Calu3 (cell line): ENCODE results near the gene GNG12. TPM values are rescaled to one million over a fixed set of nuclear protein-coding genes. Genes with fewer than 3 reads are reported as not detected.

ENCODE experiments used
- BruUV-seq: library from RNA; stranded (reverse); fragments of 400-500 nt; replicated peaks from 2 replicates; lab custom pipeline; 2021; lab: Mats Ljungman, UMichigan
- CTCF ChIA-PET: fragments of 300-600 bp; sonication (Branson Sonifier 250); formaldehyde crosslinking; loops from one replicate; lab custom pipeline; 2022; ENCODE audit warnings: antibody characterized with exemption; lab: Charles Lee
- DNase-seq: peaks from one replicate; pipeline ENCODE4 v3.0.0; 2022
- H3K27ac Mint-ChIP-seq: one replicate; pipeline ENCODE4 v1.8.0; 2022; ENCODE audit warnings: mixed read lengths; ENCODE audit not compliant: unreplicated experiment
- H3K27me3 Mint-ChIP-seq: one replicate; pipeline ENCODE4 v1.8.0; 2022; ENCODE audit warnings: mixed read lengths; ENCODE audit not compliant: unreplicated experiment
- H3K36me3 Mint-ChIP-seq: one replicate; pipeline ENCODE4 v1.8.0; 2022; ENCODE audit warnings: mild to moderate bottlenecking, moderate library complexity, mixed read lengths; ENCODE audit not compliant: insufficient read depth, unreplicated experiment
- H3K4me1 Mint-ChIP-seq: one replicate; pipeline ENCODE4 v1.8.0; 2022; ENCODE audit warnings: mild to moderate bottlenecking, low read depth, mixed read lengths; ENCODE audit not compliant: unreplicated experiment
- H3K4me3 Mint-ChIP-seq: one replicate; pipeline ENCODE4 v1.8.0; 2022; ENCODE audit warnings: mild to moderate bottlenecking, low read depth, moderate library complexity, mixed read lengths; ENCODE audit not compliant: unreplicated experiment
- H3K9me3 Mint-ChIP-seq: one replicate; pipeline ENCODE4 v1.8.0; 2022; ENCODE audit warnings: low read depth, mixed read lengths; ENCODE audit not compliant: unreplicated experiment
- CTCF ChIP-seq: fragments of 200-600 bp; IDR thresholded peaks from one replicate; pipeline ENCODE4 v1.8.0; 2022; ENCODE audit warnings: antibody characterized with exemption; ENCODE audit not compliant: unreplicated experiment
- intact Hi-C: fragments of 100-400 bp; cut with micrococcal nuclease; formaldehyde crosslinking; loops from one replicate; pipeline ENCODE4 v1.10.0; 2022; ENCODE audit not compliant: unreplicated experiment
- total RNA-seq: library from RNA; stranded (reverse); gene quantifications from 2 replicates; pipeline ENCODE4 v1.2.3, GENCODE V29; 2022

GNG12 gene
- total RNA-seq, 1 experiment from 2014 or later: 85.6 TPM

- TF ChIP-seq CTCF: no peak
- H3K27me3 Mint-ChIP-seq: no peaks in the 10 kb centered on the region
- intact Hi-C loops: no loop called here
- H3K36me3 Mint-ChIP-seq: peaks cover 6% of the 10 kb centered on the region
- DNase-seq: peak; percentile 67
- no TSS peak for BruUV-seq
- CTCF ChIA-PET: interaction anchor here (1.1 kb wide), 1 partner anchor 40 kb away, joined by 4 read pairs; the partner anchor contains the start of gene GADD45A
- no peak overlapping the region for H3K4me3 Mint-ChIP-seq
- peak overlapping the region; percentile 52 for H3K27ac Mint-ChIP-seq
- no peaks in the 10 kb centered on the region for H3K9me3 Mint-ChIP-seq
- H3K4me1 Mint-ChIP-seq: peaks cover 9% of the 10 kb centered on the region
Measured at GRCh38 chr1:67724928-67725560, 108.2 kb downstream of the GNG12 start.

- H3K4me3 Mint-ChIP-seq: no peak overlapping the region
- TF ChIP-seq CTCF: no peak
- no peak overlapping the region for H3K27ac Mint-ChIP-seq
- no peaks in the 10 kb centered on the region for H3K27me3 Mint-ChIP-seq
- H3K4me1 Mint-ChIP-seq: peaks cover 14% of the 10 kb centered on the region
- intact Hi-C loops: no loop called here
- no peak for DNase-seq
- no peaks in the 10 kb centered on the region for H3K9me3 Mint-ChIP-seq
- no TSS peak for BruUV-seq
- H3K36me3 Mint-ChIP-seq: no peaks in the 10 kb centered on the region
- CTCF ChIA-PET: interaction anchor here (0.6 to 1.1 kb wide), 5 partner anchors 12 to 591 kb away, joined by 3 to 5 read pairs (median 4); no protein-coding TSS in a partner anchor
Measured at GRCh38 chr1:67723620-67724019, 109.6 kb downstream of the GNG12 start.

GRCh38 chr1:67723126-67723525 is 110.1 kb downstream of the GNG12 start:
- DNase-seq: no peak
- H3K27me3 Mint-ChIP-seq: no peaks in the 10 kb centered on the region
- intact Hi-C loops: no loop called here
- H3K36me3 Mint-ChIP-seq: no peaks in the 10 kb centered on the region
- no peak overlapping the region for H3K4me3 Mint-ChIP-seq
- H3K9me3 Mint-ChIP-seq: no peaks in the 10 kb centered on the region
- BruUV-seq: no TSS peak
- no peak overlapping the region for H3K27ac Mint-ChIP-seq
- CTCF ChIA-PET: interaction anchor here (0.6 to 1.1 kb wide), 4 partner anchors 11 to 592 kb away, joined by 3 to 4 read pairs (median 4); no protein-coding TSS in a partner anchor
- peaks cover 18% of the 10 kb centered on the region for H3K4me1 Mint-ChIP-seq
- TF ChIP-seq CTCF: no peak

- no TSS peak for BruUV-seq
- Mint-ChIP-seq H3K4me3 (no peak overlapping the region), H3K4me1 (peaks cover 26% of the 10 kb centered on the region), H3K27ac (no peak overlapping the region), H3K27me3 (no peaks in the 10 kb centered on the region), H3K36me3 (no peaks in the 10 kb centered on the region), H3K9me3 (no peaks in the 10 kb centered on the region)
- CTCF ChIA-PET: no interaction called here
- DNase-seq: no peak
- intact Hi-C loops: no loop called here
- TF ChIP-seq CTCF: no peak
Measured at GRCh38 chr1:67722292-67722944, 110.8 kb downstream of the GNG12 start.
